ENCODE measurements around the gene PALLD.
"Not testable (repeated sequence)": the region's sequence is repeated elsewhere in the genome, so short reads cannot be mapped to it uniquely, and the experiment has no call there.

The PALLD gene

GRCh38 chr4:168908093-168908492 is 411.2 kb downstream of the PALLD start:
- no peak for DNase-seq (ENCODE audit: low read depth)

GRCh38 chr4:168908851-168909273 is 412.0 kb downstream of the PALLD start:
- no peak for DNase-seq (ENCODE audit: low read depth)

- no peak for DNase-seq (ENCODE audit: low read depth)
Observed at GRCh38 chr4:168914095-168914494, 417.2 kb downstream of the PALLD start.

GRCh38 chr4:168917138-168917779 is 420.4 kb downstream of the PALLD start:
- no peak for DNase-seq (ENCODE audit: low read depth)

- no peak for DNase-seq (ENCODE audit: low read depth)
Observed at GRCh38 chr4:168919706-168920324, 423.0 kb downstream of the PALLD start.

GRCh38 chr4:168920441-168921065 is 423.7 kb downstream of the PALLD start:
- no peak for DNase-seq (ENCODE audit: low read depth)

- DNase-seq (ENCODE audit: low read depth): peak; percentile 32
Observed at GRCh38 chr4:168923526-168924194, 426.8 kb downstream of the PALLD start.

GRCh38 chr4:168924667-168925066 is 427.8 kb downstream of the PALLD start:
- no peak for DNase-seq (ENCODE audit: low read depth)

GRCh38 chr4:168925789-168926490 is 429.1 kb downstream of the PALLD start:
- DNase-seq (ENCODE audit: low read depth): no peak

GRCh38 chr4:168928346-168928745 is 431.5 kb downstream of the PALLD start:
- DNase-seq (ENCODE audit: low read depth): no peak

- DNase-seq (ENCODE audit: low read depth): no peak
Observed at GRCh38 chr4:168928875-168929274, 432.0 kb downstream of the PALLD start.

GRCh38 chr4:168930413-168931196 is 433.8 kb downstream of the PALLD start:
- DNase-seq (ENCODE audit: low read depth): no peak

- DNase-seq (ENCODE audit: low read depth): no peak
Observed at GRCh38 chr4:168931215-168931650, 434.4 kb downstream of the PALLD start.

GRCh38 chr4:168932138-168932537 is 435.3 kb downstream of the PALLD start:
- DNase-seq (ENCODE audit: low read depth): no peak

- no peak for DNase-seq (ENCODE audit: low read depth)
Observed at GRCh38 chr4:168933423-168933822, 436.6 kb downstream of the PALLD start.

- not testable (repeated sequence) for DNase-seq (ENCODE audit: low read depth)
Observed at GRCh38 chr4:168937473-168937872, 440.6 kb downstream of the PALLD start.

- DNase-seq (ENCODE audit: low read depth): no peak
Observed at GRCh38 chr4:168942985-168943384, 446.1 kb downstream of the PALLD start.

- no peak for DNase-seq (ENCODE audit: low read depth)
Observed at GRCh38 chr4:168945291-168945690, 448.4 kb downstream of the PALLD start.

- DNase-seq (ENCODE audit: low read depth): not testable (repeated sequence)
Observed at GRCh38 chr4:168952821-168953246, 456.0 kb downstream of the PALLD start.

- no peak for DNase-seq (ENCODE audit: low read depth)
Observed at GRCh38 chr4:168955674-168956073, 458.8 kb downstream of the PALLD start.

GRCh38 chr4:168960716-168961115 is 463.9 kb downstream of the PALLD start:
- no peak for DNase-seq (ENCODE audit: low read depth)

All from T follicular helper cell (primary cell).